Measurements from ENCODE around the gene COX17. TPM values are rescaled to one million over a fixed set of nuclear protein-coding genes. Genes with fewer than 3 reads are reported as not detected.
"Not testable (repeated sequence)": the region's sequence is repeated elsewhere in the genome, so short reads cannot be mapped to it uniquely, and the experiment has no call there.

The COX17 gene
- total RNA-seq, 4 donors from 2014 or later, result 22.1 to 45.7 (median 31.6) TPM

GRCh38 chr3:119690043-119690656 is 12.9 kb upstream of the COX17 start:
- DNase-seq (ENCODE audit: low spot score) (no peak), ATAC-seq (ENCODE audit: low FRiP score) (no peak)
- no peak for TF ChIP-seq CTCF (IDR thresholded peaks at IDR 0.05)

- no peak for TF ChIP-seq CTCF (IDR thresholded peaks at IDR 0.05)
- ATAC-seq (ENCODE audit: low FRiP score) (no peak), DNase-seq (ENCODE audit: low spot score) (no peak)
Measured at GRCh38 chr3:119683421-119683820, 6.2 kb upstream of the COX17 start.

GRCh38 chr3:119681279-119681678 is 4.1 kb upstream of the COX17 start:
- no peak for TF ChIP-seq CTCF (IDR thresholded peaks at IDR 0.05)
- ATAC-seq (ENCODE audit: low FRiP score), result no peak
- no peak for DNase-seq (ENCODE audit: low spot score)

DNA sequence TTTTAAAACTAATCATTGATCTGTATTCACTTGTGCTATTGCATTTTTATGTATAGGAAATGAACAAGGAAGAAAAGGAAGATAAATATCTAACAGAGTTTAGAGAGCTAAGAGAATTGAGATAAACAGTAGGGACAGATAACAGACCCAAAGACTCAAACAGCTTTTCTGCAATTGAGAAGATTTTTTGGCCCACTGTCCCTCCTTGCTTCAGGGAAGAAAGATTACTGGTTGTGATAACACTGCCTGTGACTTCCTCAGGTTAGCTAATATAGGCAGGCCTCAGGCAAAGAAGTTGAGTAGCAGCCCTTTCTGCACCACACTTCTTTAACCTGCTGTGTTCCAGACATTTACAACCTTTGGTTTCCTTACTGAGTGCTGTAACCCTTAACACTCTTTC is 2.7 kb upstream of the COX17 start:
- ATAC-seq (ENCODE audit: low FRiP score) (no peak), DNase-seq (ENCODE audit: low spot score) (no peak)
- no peak for TF ChIP-seq CTCF (IDR thresholded peaks at IDR 0.05)

GRCh38 chr3:119678209-119678608 is 1.0 kb upstream of the COX17 start:
- DNase-seq (ENCODE audit: low spot score); ATAC-seq (ENCODE audit: low FRiP score): not testable (repeated sequence)

DNA sequence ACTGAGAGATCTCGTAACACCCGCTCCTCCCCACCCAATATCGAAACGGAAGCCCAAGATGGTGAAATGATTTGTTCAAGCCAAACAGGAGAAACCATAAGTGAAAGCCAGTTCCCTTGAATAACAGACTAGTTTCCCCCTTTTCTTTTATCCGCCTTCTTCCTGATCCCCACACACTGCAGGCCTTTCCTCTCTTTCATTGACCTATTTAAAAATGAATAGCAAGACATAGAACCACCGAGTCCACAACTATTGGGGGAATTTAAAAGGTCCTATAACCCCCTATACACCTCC is 382 bp upstream of the COX17 start:
- no peak for DNase-seq (ENCODE audit: low spot score)
- no peak for TF ChIP-seq CTCF (IDR thresholded peaks at IDR 0.05)
- ATAC-seq (ENCODE audit: low FRiP score), result no peak

- ATAC-seq (ENCODE audit: low FRiP score) (no peak), DNase-seq (ENCODE audit: low spot score) (no peak)
- no peak for TF ChIP-seq CTCF (IDR thresholded peaks at IDR 0.05)
Measured at GRCh38 chr3:119676020-119676419, 1.2 kb downstream of the COX17 start.
